Islet precursor cell (in vitro differentiated cells): ENCODE measurements around the gene PSME4.
"Not testable (repeated sequence)": the region's sequence is repeated elsewhere in the genome, so short reads cannot be mapped to it uniquely, and the experiment has no call there.

Experiments
- DNase-seq: peaks from one replicate; pipeline ENCODE4 v3.0.0-alpha.2; 2018

PSME4 gene

GRCh38 chr2:53841651-53842050, 129.1 kb downstream of the PSME4 start:
- DNase-seq = not testable (repeated sequence)

GRCh38 chr2:53840580-53840979, 130.2 kb downstream of the PSME4 start:
- no peak for DNase-seq

GRCh38 chr2:53829980-53830290, 140.9 kb downstream of the PSME4 start:
- not testable (repeated sequence) for DNase-seq

- no peak for DNase-seq
Measured at GRCh38 chr2:53829273-53829979, 141.4 kb downstream of the PSME4 start.

GRCh38 chr2:53828331-53828730, 142.5 kb downstream of the PSME4 start:
- DNase-seq = no peak

GRCh38 chr2:53827398-53828175, 143.2 kb downstream of the PSME4 start:
- peak; percentile 61 for DNase-seq

GRCh38 chr2:53826587-53827397, 144.0 kb downstream of the PSME4 start:
- no peak for DNase-seq

- DNase-seq = no peak
Measured at GRCh38 chr2:53826030-53826410, 144.8 kb downstream of the PSME4 start.

- DNase-seq = not testable (repeated sequence)
Measured at GRCh38 chr2:53823639-53824038, 147.2 kb downstream of the PSME4 start.

GRCh38 chr2:53821810-53822209, 149.0 kb downstream of the PSME4 start:
- no peak for DNase-seq

GRCh38 chr2:53820711-53821110, 150.1 kb downstream of the PSME4 start:
- no peak for DNase-seq

- DNase-seq = no peak
Measured at GRCh38 chr2:53820048-53820447, 150.7 kb downstream of the PSME4 start.

- no peak for DNase-seq
Measured at GRCh38 chr2:53819634-53820033, 151.2 kb downstream of the PSME4 start.

- no peak for DNase-seq
Measured at GRCh38 chr2:53818854-53819435, 151.8 kb downstream of the PSME4 start.
